ENCODE results near the gene DDIT4. TPM values are rescaled to one million over a fixed set of nuclear protein-coding genes. Genes with fewer than 3 reads are reported as not detected.
A peak's percentile ranks its signal among the peaks of the same experiment; 100 is the strongest.

The DDIT4 gene
- total and polyA plus RNA-seq, 9 of the 15 experiments (the other 6 are each of a cell fraction or from before 2014, with no cell fraction given): 8.2 to 675 (median 159) TPM

DNA sequence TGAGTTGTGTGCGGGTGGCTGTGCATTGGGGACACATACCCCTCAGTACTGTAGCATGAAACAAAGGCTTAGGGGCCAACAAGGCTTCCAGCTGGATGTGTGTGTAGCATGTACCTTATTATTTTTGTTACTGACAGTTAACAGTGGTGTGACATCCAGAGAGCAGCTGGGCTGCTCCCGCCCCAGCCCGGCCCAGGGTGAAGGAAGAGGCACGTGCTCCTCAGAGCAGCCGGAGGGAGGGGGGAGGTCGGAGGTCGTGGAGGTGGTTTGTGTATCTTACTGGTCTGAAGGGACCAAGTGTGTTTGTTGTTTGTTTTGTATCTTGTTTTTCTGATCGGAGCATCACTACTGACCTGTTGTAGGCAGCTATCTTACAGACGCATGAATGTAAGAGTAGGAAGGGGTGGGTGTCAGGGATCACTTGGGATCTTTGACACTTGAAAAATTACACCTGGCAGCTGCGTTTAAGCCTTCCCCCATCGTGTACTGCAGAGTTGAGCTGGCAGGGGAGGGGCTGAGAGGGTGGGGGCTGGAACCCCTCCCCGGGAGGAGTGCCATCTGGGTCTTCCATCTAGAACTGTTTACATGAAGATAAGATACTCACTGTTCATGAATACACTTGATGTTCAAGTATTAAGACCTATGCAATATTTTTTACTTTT, 1.8 kb downstream of the DDIT4 start (continued):
- TF ChIP-seq, protein P1, sequence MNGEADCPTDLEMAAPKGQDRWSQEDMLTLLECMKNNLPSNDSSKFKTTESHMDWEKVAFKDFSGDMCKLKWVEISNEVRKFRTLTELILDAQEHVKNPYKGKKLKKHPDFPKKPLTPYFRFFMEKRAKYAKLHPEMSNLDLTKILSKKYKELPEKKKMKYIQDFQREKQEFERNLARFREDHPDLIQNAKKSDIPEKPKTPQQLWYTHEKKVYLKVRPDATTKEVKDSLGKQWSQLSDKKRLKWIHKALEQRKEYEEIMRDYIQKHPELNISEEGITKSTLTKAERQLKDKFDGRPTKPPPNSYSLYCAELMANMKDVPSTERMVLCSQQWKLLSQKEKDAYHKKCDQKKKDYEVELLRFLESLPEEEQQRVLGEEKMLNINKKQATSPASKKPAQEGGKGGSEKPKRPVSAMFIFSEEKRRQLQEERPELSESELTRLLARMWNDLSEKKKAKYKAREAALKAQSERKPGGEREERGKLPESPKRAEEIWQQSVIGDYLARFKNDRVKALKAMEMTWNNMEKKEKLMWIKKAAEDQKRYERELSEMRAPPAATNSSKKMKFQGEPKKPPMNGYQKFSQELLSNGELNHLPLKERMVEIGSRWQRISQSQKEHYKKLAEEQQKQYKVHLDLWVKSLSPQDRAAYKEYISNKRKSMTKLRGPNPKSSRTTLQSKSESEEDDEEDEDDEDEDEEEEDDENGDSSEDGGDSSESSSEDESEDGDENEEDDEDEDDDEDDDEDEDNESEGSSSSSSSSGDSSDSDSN (IDR thresholded peaks at IDR 0.05; ENCODE audit: borderline replicate concordance in 1 of 2, low read depth in 2 of 2, low read length in 2 of 2): peak in 1 of 2 experiments; percentile 70; a peak in 2 of 4 replicates
- TF ChIP-seq, protein P2, sequence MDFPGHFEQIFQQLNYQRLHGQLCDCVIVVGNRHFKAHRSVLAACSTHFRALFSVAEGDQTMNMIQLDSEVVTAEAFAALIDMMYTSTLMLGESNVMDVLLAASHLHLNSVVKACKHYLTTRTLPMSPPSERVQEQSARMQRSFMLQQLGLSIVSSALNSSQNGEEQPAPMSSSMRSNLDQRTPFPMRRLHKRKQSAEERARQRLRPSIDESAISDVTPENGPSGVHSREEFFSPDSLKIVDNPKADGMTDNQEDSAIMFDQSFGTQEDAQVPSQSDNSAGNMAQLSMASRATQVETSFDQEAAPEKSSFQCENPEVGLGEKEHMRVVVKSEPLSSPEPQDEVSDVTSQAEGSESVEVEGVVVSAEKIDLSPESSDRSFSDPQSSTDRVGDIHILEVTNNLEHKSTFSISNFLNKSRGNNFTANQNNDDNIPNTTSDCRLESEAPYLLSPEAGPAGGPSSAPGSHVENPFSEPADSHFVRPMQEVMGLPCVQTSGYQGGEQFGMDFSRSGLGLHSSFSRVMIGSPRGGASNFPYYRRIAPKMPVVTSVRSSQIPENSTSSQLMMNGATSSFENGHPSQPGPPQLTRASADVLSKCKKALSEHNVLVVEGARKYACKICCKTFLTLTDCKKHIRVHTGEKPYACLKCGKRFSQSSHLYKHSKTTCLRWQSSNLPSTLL (IDR thresholded peaks at IDR 0.05): peak; percentile 68
- TF ChIP-seq ZNF134 (CRISPR knock-in tag; conservative IDR thresholded peaks at IDR 0.05) (peak; percentile 51; the same call in 1 of the 2 replicates), SOX6 (IDR thresholded peaks at IDR 0.05) (no peak), ZKSCAN8 (CRISPR knock-in tag; IDR thresholded peaks at IDR 0.05) (no peak), STAT5A (IDR thresholded peaks at IDR 0.05; ENCODE audit: borderline replicate concordance, low read length) (0 out of 2 replicates have a peak, but pooled peaks have one; percentile 16), SMAD3 (CRISPR knock-in tag; conservative IDR thresholded peaks at IDR 0.05) (no peak), ZNF707 (CRISPR knock-in tag; conservative IDR thresholded peaks at IDR 0.05) (no peak), NFRKB (IDR thresholded peaks at IDR 0.05; ENCODE audit: low read depth) (no peak), BCL6 (CRISPR knock-in tag; IDR thresholded peaks at IDR 0.05) (no peak), CHD4 (IDR thresholded peaks at IDR 0.05; ENCODE audit: insufficient read depth, insufficient replicate concordance, low read depth, low read length, poor library complexity, severe bottlenecking) (no peak), BHLHE40 (IDR thresholded peaks at IDR 0.05; ENCODE audit: low read length) (peak; percentile 92)
- TF ChIP-seq, protein P3, sequence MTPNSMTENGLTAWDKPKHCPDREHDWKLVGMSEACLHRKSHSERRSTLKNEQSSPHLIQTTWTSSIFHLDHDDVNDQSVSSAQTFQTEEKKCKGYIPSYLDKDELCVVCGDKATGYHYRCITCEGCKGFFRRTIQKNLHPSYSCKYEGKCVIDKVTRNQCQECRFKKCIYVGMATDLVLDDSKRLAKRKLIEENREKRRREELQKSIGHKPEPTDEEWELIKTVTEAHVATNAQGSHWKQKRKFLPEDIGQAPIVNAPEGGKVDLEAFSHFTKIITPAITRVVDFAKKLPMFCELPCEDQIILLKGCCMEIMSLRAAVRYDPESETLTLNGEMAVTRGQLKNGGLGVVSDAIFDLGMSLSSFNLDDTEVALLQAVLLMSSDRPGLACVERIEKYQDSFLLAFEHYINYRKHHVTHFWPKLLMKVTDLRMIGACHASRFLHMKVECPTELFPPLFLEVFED (CRISPR knock-in tag; conservative IDR thresholded peaks at IDR 0.05): peak; percentile 95
- TF ChIP-seq, protein P4, sequence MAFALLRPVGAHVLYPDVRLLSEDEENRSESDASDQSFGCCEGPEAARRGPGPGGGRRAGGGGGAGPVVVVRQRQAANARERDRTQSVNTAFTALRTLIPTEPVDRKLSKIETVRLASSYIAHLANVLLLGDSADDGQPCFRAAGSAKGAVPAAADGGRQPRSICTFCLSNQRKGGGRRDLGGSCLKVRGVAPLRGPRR (CRISPR knock-in tag; IDR thresholded peaks at IDR 0.05): peak; percentile 71; the same call in 1 of the 2 replicates
- TF ChIP-seq, protein P5, sequence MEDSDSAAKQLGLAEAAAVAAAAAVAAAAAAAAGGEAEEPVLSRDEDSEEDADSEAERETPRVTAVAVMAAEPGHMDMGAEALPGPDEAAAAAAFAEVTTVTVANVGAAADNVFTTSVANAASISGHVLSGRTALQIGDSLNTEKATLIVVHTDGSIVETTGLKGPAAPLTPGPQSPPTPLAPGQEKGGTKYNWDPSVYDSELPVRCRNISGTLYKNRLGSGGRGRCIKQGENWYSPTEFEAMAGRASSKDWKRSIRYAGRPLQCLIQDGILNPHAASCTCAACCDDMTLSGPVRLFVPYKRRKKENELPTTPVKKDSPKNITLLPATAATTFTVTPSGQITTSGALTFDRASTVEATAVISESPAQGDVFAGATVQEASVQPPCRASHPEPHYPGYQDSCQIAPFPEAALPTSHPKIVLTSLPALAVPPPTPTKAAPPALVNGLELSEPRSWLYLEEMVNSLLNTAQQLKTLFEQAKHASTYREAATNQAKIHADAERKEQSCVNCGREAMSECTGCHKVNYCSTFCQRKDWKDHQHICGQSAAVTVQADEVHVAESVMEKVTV (CRISPR knock-in tag; IDR thresholded peaks at IDR 0.05): peak; percentile 22; the same call in 1 of the 2 replicates
- TF ChIP-seq, protein P6, sequence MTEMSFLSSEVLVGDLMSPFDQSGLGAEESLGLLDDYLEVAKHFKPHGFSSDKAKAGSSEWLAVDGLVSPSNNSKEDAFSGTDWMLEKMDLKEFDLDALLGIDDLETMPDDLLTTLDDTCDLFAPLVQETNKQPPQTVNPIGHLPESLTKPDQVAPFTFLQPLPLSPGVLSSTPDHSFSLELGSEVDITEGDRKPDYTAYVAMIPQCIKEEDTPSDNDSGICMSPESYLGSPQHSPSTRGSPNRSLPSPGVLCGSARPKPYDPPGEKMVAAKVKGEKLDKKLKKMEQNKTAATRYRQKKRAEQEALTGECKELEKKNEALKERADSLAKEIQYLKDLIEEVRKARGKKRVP (CRISPR knock-in tag; IDR thresholded peaks at IDR 0.05): no peak; the same call in 1 of the 2 replicates
- TF ChIP-seq, protein P7, sequence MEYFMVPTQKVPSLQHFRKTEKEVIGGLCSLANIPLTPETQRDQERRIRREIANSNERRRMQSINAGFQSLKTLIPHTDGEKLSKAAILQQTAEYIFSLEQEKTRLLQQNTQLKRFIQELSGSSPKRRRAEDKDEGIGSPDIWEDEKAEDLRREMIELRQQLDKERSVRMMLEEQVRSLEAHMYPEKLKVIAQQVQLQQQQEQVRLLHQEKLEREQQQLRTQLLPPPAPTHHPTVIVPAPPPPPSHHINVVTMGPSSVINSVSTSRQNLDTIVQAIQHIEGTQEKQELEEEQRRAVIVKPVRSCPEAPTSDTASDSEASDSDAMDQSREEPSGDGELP (CRISPR knock-in tag; IDR thresholded peaks at IDR 0.05; ENCODE audit: borderline replicate concordance): peak; percentile 63
